Neuronal stem cell (in vitro differentiated cells): Measurements from ENCODE around the gene CERK.

Experiments
- DNase-seq: peaks from one replicate; pipeline ENCODE4 v3.0.0-alpha.2; 2013; ENCODE audit warnings: low spot score
- H2AFZ ChIP-seq: one replicate; pipeline ENCODE4 v1.6.1; 2013; ENCODE audit warnings: mild to moderate bottlenecking, low read length, inconsistent platforms
- H2AK5ac ChIP-seq: 2 replicates; pipeline ENCODE4 v1.6.1; 2013; ENCODE audit warnings: low read depth, mild to moderate bottlenecking, inconsistent platforms, low read length, moderate library complexity, mixed read lengths
- H2BK120ac ChIP-seq: 2 replicates; pipeline ENCODE4 v1.6.1; 2013; ENCODE audit warnings: low read depth, mild to moderate bottlenecking, inconsistent platforms, low read length, moderate library complexity, mixed read lengths
- H2BK12ac ChIP-seq: one replicate; pipeline ENCODE4 v1.6.1; 2013; ENCODE audit warnings: low read length, inconsistent platforms
- H2BK15ac ChIP-seq: 2 replicates; pipeline ENCODE4 v1.6.1; 2013; ENCODE audit warnings: mild to moderate bottlenecking, low read length, inconsistent platforms, mixed read lengths
- H2BK5ac ChIP-seq: one replicate; pipeline ENCODE4 v1.6.1; 2013; ENCODE audit warnings: inconsistent platforms, mild to moderate bottlenecking, low read length, moderate library complexity
- H3K14ac ChIP-seq: one replicate; pipeline ENCODE4 v1.6.1; 2013; ENCODE audit warnings: low read length, inconsistent platforms
- H3K18ac ChIP-seq: 2 replicates; pipeline ENCODE4 v1.6.1; 2013; ENCODE audit warnings: low read length, inconsistent platforms
- H3K23ac ChIP-seq: 2 replicates; pipeline ENCODE4 v1.6.1; 2013; ENCODE audit warnings: low read depth, mild to moderate bottlenecking, mixed read lengths, low read length, inconsistent platforms; ENCODE audit not compliant: poor library complexity
- H3K27ac ChIP-seq: replicated peaks from 3 replicates; pipeline ENCODE4 v1.5.1; 2013; ENCODE audit warnings: low read length, inconsistent platforms
- H3K27me3 ChIP-seq, 3 experiments: 2 replicates each; pipeline ENCODE4 v1.6.1; 2013; ENCODE audit warnings: low read length in 3 of 3, mild to moderate bottlenecking in 2 of 3, inconsistent platforms in 1 of 3, low read depth in 1 of 3, mixed read lengths in 1 of 3, moderate library complexity in 1 of 3; ENCODE audit not compliant: control insufficient read depth in 3 of 3, insufficient read depth in 3 of 3
- H3K36me3 ChIP-seq, 2 donors: replicated peaks in 1 of 2; 2 replicates each; pipeline ENCODE4 v1.6.1; 2013; ENCODE audit warnings: low read length in 2 of 2; ENCODE audit not compliant: control insufficient read depth in 2 of 2, insufficient read depth in 2 of 2
- H3K4ac ChIP-seq: 2 replicates; pipeline ENCODE4 v1.6.1; 2013; ENCODE audit warnings: inconsistent platforms, mild to moderate bottlenecking, low read length, moderate library complexity
- H3K4me1 ChIP-seq, 2 donors: 1 replicate in 1 of 2; 2 replicates in 1 of 2; pipeline ENCODE4 v1.6.1; 2013; ENCODE audit warnings: low read length in 2 of 2, low read depth in 1 of 2; ENCODE audit not compliant: control insufficient read depth in 2 of 2, insufficient read depth in 1 of 2
- H3K4me2 ChIP-seq: one replicate; pipeline ENCODE4 v1.6.1; 2013; ENCODE audit warnings: mild to moderate bottlenecking, low read length, inconsistent platforms; ENCODE audit not compliant: insufficient read depth, poor library complexity, severe bottlenecking
- H3K4me3 ChIP-seq, 2 donors: 2 replicates each; pipeline ENCODE4 v1.5.1; 2013; ENCODE audit warnings: low read length in 2 of 2, mild to moderate bottlenecking in 2 of 2, inconsistent platforms in 1 of 2, moderate library complexity in 1 of 2
- H3K79me1 ChIP-seq: one replicate; pipeline ENCODE4 v1.6.1; 2013; ENCODE audit warnings: low read depth, mild to moderate bottlenecking, inconsistent platforms, low read length, moderate library complexity
- H3K9ac ChIP-seq: one replicate; pipeline ENCODE4 v1.6.1; 2013; ENCODE audit warnings: mild to moderate bottlenecking, low read depth, low read length, inconsistent platforms; ENCODE audit not compliant: poor library complexity
- H3K9me3 ChIP-seq, 2 donors: replicated peaks in 1 of 2; 2 replicates each; pipeline versions ENCODE3 to v1.6.1; 2013; ENCODE audit warnings: low read length in 2 of 2, mild to moderate bottlenecking in 2 of 2, inconsistent platforms in 1 of 2, low read depth in 1 of 2, mixed read lengths in 1 of 2, moderate library complexity in 1 of 2; ENCODE audit not compliant: control insufficient read depth in 2 of 2, insufficient read depth in 1 of 2
- H4K8ac ChIP-seq: one replicate; pipeline ENCODE4 v1.6.1; 2013; ENCODE audit warnings: low read depth, mild to moderate bottlenecking, inconsistent platforms, low read length, moderate library complexity
- H4K91ac ChIP-seq: one replicate; pipeline ENCODE4 v1.6.1; 2013; ENCODE audit warnings: low read length, low read depth, mild to moderate bottlenecking, inconsistent platforms; ENCODE audit not compliant: poor library complexity
- WGBS, 2 donors: extraction: QIAGEN DNeasy Blood & Tissue Kit; methylation state at CpG; one replicate each; pipeline ENCODE4 v1.1.7; 2013; ENCODE audit warnings: missing lambda C conversion rate in 2 of 2, mixed read lengths in 1 of 2; ENCODE audit not compliant: insufficient read length in 2 of 2, insufficient replicate concordance in 1 of 2; ENCODE audit errors: extremely low coverage in 2 of 2; 5-methylcytosine and 5-hydroxymethylcytosine counted together

The CERK gene

GRCh38 chr22:46762238-46763050 lies 24.4 kb upstream of the CERK start, which contains the start of gene TBC1D22A:
Gene TBC1D22A (plus strand): TSS chr22:46762650. CDS start chr22:46762787, 137 bp downstream.
- Histone ChIP-seq H2AFZ (peak within 1 kb of the TSS; percentile 95), H2BK12ac (peak within 1 kb of the TSS; percentile 1), H3K4me1 (peaks cover 4 to 9% of the 10 kb centered on the region in 2 donors), H2BK5ac (peak within 1 kb of the TSS; percentile 80), H2BK15ac (peak within 1 kb of the TSS; percentile 62), H3K23ac (peak within 1 kb of the TSS; percentile 97), H3K4me2 (peak within 1 kb of the TSS; percentile 84), H3K9me3 (no peaks in the 10 kb centered on the region), H4K91ac (no peak within 1 kb of the TSS), H3K9ac (peak within 1 kb of the TSS; percentile 94), H2BK120ac (no peak within 1 kb of the TSS), H3K27ac (peak within 1 kb of the TSS; percentile 64), H3K36me3 (peaks cover 2 to 16% of the 10 kb centered on the region in 2 donors), H2AK5ac (peak within 1 kb of the TSS; percentile 65), H3K4me3 (peak within 1 kb of the TSS; percentile 98), H3K4ac (peak within 1 kb of the TSS; percentile 14), H3K27me3 (no peaks in the 10 kb centered on the region), H3K79me1 (peaks cover 5% of the 10 kb centered on the region), H4K8ac (peak within 1 kb of the TSS; percentile 99), H3K14ac (peak within 1 kb of the TSS; percentile 94), H3K18ac (peak within 1 kb of the TSS; percentile 95)
- WGBS, 2 donors: no CpG with 5 or more reads among the region's 66 CpGs
- peak; percentile 92 for DNase-seq

GRCh38 chr22:46761539-46762237 lies 23.6 kb upstream of the CERK start:
- Histone ChIP-seq H2AK5ac (no peak overlapping the region), H3K23ac (peak overlapping the region; percentile 97), H3K4me1 (peaks cover 4 to 9% of the 10 kb centered on the region in 2 donors), H3K27ac (peak overlapping the region; percentile 64), H3K79me1 (peaks cover 5% of the 10 kb centered on the region), H3K4ac (no peak overlapping the region), H3K4me3 (peak overlapping the region; percentile 98), H3K36me3 (peaks cover 6 to 16% of the 10 kb centered on the region in 2 donors), H3K18ac (peak overlapping the region; percentile 91), H3K4me2 (peak overlapping the region; percentile 55), H2AFZ (peak overlapping the region; percentile 95), H3K9me3 (peaks cover 0 to 2% of the 10 kb centered on the region in 2 donors), H4K8ac (no peak overlapping the region), H3K9ac (peak overlapping the region; percentile 94), H3K14ac (peak overlapping the region; percentile 12), H4K91ac (no peak overlapping the region), H3K27me3 (no peaks in the 10 kb centered on the region), H2BK15ac (no peak overlapping the region), H2BK120ac (no peak overlapping the region), H2BK12ac (peak overlapping the region; percentile 1), H2BK5ac (peak overlapping the region; percentile 80)
- no CpG with 5 or more reads among the region's 17 CpGs for WGBS, 2 donors
- peak; percentile 23 for DNase-seq

DNA sequence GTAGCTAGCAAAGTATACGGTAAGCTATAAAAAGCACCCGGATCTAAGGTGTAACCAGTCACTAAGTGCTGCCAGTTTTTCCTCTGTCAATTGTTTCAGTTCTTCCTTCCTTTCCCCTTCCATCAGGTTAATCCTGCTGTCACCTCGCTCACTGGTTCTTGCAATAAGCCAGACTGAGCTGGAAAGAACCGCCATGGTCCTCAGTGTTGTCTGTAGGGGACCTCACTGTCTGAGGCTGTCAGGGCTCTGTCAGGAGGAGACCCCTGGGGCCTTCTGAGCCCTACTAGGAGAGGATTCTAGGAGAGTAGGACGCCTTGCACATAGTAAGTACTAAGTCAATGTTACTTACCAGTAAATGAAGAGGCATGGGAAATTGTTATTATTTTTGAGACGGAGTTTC lies 23.0 kb upstream of the CERK start:
- no peak for DNase-seq
- peaks cover 6 to 16% of the 10 kb centered on the region in 2 donors for H3K36me3 ChIP-seq
- H3K4me1 ChIP-seq: peaks cover 4 to 9% of the 10 kb centered on the region in 2 donors
- no peak overlapping the region for H2BK120ac ChIP-seq
- no peak overlapping the region for H4K8ac ChIP-seq
- H3K4me2 ChIP-seq: no peak overlapping the region
- no peak overlapping the region for H3K9ac ChIP-seq
- H4K91ac ChIP-seq: no peak overlapping the region
- no peak overlapping the region for H3K18ac ChIP-seq
- H3K14ac ChIP-seq: no peak overlapping the region
- no peak overlapping the region for H2AK5ac ChIP-seq
- H3K4me3 ChIP-seq: peak overlapping the region in 1 of 2 donors; percentile 98
- H2AFZ ChIP-seq: no peak overlapping the region
- no peak overlapping the region for H3K23ac ChIP-seq
- no peaks in the 10 kb centered on the region for H3K27me3 ChIP-seq
- no CpG with 5 or more reads among the region's 6 CpGs for WGBS, 2 donors
- H3K79me1 ChIP-seq: peaks cover 3% of the 10 kb centered on the region
- no peak overlapping the region for H2BK12ac ChIP-seq
- no peak overlapping the region for H3K27ac ChIP-seq
- H2BK5ac ChIP-seq: no peak overlapping the region
- no peak overlapping the region for H3K4ac ChIP-seq
- H3K9me3 ChIP-seq: peaks cover 5 to 7% of the 10 kb centered on the region in 2 donors
- H2BK15ac ChIP-seq: no peak overlapping the region

DNA sequence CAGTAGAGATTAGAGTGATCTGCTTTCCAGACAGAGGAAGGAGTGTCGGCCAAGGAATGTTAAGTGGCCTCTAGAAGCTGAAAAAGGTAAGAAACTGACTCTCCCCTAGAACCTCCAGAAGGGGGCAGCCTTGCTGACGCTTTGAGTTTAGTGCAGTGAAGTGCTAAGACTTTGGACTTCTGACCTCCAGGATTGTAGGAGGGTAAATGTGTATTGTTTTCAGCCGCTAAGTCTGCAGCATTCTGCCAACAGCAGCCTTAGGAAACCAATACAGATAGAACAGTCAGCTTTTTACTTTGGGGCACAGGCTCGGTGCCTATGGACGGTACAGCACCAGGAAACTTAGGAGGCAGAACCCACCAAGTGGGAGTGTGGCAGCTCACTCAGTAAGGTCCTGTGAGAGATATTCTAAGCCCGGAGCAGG lies 20.8 kb upstream of the CERK start:
- DNase-seq: peak; percentile 45

More for the DNA sequence above, 20.8 kb upstream of the CERK start:
- no peak overlapping the region for H2BK120ac ChIP-seq
- peaks cover 4 to 13% of the 10 kb centered on the region in 2 donors for H3K4me1 ChIP-seq
- no peak overlapping the region for H3K14ac ChIP-seq
- peaks cover 7 to 11% of the 10 kb centered on the region in 2 donors for H3K9me3 ChIP-seq
- H3K4me3 ChIP-seq: no peak overlapping the region
- H3K4me2 ChIP-seq: no peak overlapping the region
- H3K4ac ChIP-seq: no peak overlapping the region
- no peak overlapping the region for H2AK5ac ChIP-seq
- H3K23ac ChIP-seq: no peak overlapping the region
- peak overlapping the region; percentile 37 for H2AFZ ChIP-seq
- H3K27ac ChIP-seq: no peak overlapping the region
- H4K8ac ChIP-seq: no peak overlapping the region
- no peak overlapping the region for H2BK15ac ChIP-seq
- no peak overlapping the region for H3K18ac ChIP-seq
- H3K9ac ChIP-seq: no peak overlapping the region
- no peak overlapping the region for H2BK5ac ChIP-seq
- H3K36me3 ChIP-seq: peaks cover 6 to 12% of the 10 kb centered on the region in 2 donors
- no CpG with 5 or more reads among the region's 6 CpGs for WGBS, 2 donors
- no peak overlapping the region for H4K91ac ChIP-seq
- no peak overlapping the region for H2BK12ac ChIP-seq
- no peaks in the 10 kb centered on the region for H3K27me3 ChIP-seq
- peaks cover 3% of the 10 kb centered on the region for H3K79me1 ChIP-seq
